LoVo (cell line): ENCODE results near the gene CCSER2.
"Not testable (repeated sequence)": the region's sequence is repeated elsewhere in the genome, so short reads cannot be mapped to it uniquely, and the experiment has no call there.

Source experiments
- DNase-seq: peaks from one replicate; pipeline ENCODE4 v3.0.0-alpha.2; 2016; ENCODE audit warnings: low spot score

CCSER2 gene

GRCh38 chr10:84452003-84452402, 123.6 kb downstream of the CCSER2 start:
- no peak for DNase-seq

DNA sequence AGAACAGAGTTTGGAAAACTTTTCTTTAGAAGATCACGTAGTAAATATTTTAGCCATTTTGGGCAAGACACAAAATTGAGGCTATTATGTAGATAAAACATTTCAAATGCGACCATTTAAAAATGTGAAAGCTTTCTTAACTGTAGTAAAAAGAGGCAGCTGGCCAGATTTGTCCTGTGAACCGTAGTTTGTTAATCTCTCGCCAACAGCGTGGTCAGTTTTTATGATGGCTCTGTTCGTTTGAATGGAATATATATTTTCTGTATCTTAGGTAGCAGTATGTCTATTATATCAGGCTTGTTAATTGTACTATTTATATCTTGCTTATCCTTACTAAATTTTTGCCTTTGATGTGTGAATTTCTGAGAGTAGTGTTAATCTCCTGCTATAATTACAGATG, 124.9 kb downstream of the CCSER2 start:
- DNase-seq, result no peak

DNA sequence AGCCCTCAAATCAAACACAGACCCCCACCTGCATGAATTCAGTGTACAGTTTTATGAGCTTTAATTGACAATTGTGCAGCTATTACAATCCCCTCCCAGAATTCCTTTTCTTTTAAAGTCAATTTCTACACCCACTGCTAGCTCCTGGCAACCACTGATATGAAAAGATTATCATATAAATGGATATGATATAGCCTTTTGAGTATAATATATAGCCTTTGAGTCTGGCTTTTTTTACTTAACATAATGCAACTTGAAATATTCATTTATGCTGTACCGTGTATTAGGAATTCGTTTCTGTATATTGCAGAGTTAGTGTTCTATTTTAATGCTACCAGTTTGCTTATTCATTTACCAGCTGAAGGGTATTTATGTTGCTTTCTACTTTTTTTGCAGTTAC, 127.7 kb downstream of the CCSER2 start:
- DNase-seq, result no peak

DNA sequence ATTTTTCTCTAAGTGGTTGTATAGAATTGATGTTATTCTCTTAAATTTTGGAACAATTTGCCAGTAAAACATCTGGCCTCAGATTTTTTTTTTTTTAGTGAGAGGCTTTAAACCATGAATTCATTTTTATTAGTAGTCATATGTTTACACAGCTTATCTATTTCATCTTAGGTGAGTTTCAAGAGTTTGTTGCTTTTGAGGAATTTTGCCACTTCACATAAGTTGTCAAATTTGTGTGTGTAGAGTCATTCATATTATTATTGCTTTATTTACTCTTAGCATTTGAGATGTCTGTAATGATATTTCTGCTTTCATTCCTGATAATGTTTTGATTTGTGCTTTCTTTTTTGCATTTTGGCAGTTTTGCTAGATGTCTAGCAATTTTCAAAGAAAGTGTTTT, 132.1 kb downstream of the CCSER2 start:
- no peak for DNase-seq

DNA sequence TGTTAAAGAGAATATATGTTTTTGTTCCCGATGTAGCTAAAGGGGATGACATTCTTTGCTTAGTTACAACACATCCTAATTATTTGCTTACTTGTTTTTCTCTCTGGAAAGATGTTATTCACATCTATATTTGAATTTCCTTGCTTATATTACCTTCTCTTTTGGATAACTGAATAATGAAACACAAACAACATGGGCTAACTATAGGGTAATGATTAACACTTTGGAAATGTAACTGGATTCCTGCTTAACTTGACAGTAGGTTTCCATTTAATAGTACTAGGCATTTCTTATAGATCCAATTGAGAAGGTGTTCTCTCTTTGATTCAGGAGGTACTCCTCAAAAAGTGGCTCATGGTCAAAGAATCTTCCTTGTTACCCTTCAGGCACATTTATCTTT, 141.1 kb downstream of the CCSER2 start:
- DNase-seq, result no peak

DNA sequence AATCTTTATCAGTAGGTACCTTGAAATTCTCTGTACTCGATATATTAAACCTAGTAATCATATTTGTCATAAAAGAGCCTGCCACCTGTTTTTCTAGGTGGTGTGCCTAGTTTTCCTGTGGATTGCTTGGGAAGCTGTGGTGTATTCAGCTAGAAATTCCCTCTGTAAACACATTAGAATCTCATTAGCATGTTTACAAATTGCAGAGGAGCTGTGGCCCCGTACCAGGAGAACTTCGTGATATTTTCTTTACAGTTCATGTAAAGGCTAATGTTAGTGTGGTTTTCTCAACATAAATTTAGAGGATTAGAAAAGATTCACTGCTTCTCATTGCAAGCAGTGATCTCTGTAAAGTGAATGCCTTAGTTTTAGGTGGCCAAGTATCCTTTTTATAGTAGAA, 144.7 kb downstream of the CCSER2 start:
- DNase-seq, result no peak

GRCh38 chr10:84477398-84478128, 149.2 kb downstream of the CCSER2 start:
- no peak for DNase-seq

GRCh38 chr10:84478151-84478550, 149.8 kb downstream of the CCSER2 start:
- no peak for DNase-seq

DNA sequence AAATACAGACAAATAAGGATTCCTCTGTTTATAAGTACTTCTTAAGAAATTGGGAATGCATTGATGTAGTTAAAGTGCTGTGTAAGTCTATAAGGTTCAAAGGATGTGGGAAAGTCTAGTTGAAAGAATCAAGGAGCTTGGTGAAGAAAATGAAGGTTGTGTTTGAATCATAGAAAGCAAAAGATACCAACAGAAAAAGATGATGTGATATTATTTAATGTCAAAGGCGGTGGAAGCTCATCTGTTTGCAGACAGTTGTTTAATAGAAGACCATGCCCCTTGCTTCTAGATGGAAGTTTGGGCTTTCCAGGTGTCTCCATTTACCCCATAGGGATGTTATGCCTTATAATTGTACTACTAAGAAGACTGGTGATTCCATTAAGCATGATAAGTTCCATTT, 150.3 kb downstream of the CCSER2 start:
- DNase-seq, result no peak

- no peak for DNase-seq
These were observed 156.2 kb downstream of the CCSER2 start for GRCh38 chr10:84484541-84484940.

GRCh38 chr10:84493361-84493760, 165.0 kb downstream of the CCSER2 start:
- no peak for DNase-seq

DNA sequence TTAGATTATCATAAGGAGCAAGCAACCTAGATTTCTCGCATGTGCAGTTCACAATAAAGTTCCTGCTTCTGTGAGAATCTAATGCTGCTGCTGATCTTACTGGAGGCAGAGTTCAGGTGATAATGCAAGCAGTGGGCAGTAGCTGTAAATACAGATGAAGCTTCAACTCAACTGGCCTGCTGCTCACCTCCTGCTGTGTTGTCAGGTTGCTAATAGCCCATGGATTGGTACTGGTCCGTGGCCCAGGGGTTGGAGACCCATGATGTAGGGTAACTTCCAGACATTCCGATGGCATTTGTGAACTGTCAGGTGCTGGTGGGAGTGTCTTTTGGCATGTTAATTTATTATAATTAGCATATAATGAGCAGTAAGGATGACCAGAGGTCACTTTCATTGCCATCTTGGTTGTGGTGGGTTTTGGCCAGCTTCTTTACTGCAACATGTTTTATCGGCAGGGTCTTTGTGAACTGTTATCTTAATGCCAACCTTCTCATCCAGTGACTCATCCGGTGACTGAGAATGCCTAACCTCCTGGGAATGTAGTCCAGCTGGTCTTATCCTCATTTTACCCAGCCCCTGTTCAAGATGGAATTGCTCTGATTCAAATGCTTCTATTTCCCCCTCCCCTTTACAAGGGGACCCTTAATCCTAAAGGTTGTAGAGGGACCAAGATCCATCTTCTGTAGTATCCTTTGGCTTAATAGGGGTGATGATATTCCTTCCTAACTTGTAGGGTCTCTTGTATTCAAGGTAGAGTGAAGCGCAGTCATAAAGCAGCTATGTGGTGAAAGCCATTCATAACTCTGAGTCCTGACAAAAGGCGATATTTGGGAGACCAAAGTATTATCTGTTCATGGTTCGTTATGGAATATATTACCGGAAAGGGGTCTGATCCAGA, 165.8 kb downstream of the CCSER2 start:
- DNase-seq, result peak; percentile 35

DNA sequence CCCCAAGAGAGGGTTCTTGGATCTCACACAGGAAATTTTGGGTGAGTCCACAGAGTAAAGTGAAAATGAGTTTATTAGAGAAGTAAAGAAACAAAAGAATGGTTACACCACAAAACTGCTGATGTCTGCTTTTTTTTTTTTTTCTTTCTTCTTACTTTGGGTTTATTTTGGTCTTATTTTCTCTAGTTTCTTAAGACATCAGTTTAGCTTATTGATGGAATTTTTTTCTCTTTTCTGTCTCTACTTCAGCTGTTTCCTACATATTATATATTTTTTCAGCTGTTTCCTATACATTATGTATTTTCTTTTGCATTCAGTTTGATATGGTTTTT, 166.4 kb downstream of the CCSER2 start:
- no peak for DNase-seq

GRCh38 chr10:84497978-84498377, 169.6 kb downstream of the CCSER2 start:
- no peak for DNase-seq

- DNase-seq, result not testable (repeated sequence)
These were observed 170.7 kb downstream of the CCSER2 start for GRCh38 chr10:84499039-84499438.

GRCh38 chr10:84499846-84500245, 171.5 kb downstream of the CCSER2 start:
- no peak for DNase-seq

DNA sequence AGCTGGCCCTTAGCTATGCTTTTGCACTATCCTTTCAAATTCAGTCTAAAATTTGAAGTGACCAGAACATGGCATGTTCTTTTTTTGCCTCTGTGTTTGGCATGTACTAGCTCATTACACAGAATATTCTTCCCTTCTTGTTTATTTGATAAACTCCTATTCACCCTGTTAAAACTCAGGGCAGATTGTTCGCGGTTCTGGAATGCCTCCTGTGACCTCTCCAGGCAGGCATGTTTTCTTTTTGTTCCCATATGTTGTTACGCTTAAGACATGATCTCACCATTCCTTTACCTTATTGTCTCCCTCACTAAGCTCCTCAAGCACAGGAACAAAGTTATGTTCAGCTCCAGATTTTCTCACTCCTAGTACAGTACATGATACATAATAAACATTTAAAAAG, 181.7 kb downstream of the CCSER2 start:
- DNase-seq, result no peak

- DNase-seq, result no peak
These were observed 182.7 kb downstream of the CCSER2 start for GRCh38 chr10:84511106-84511505.

DNA sequence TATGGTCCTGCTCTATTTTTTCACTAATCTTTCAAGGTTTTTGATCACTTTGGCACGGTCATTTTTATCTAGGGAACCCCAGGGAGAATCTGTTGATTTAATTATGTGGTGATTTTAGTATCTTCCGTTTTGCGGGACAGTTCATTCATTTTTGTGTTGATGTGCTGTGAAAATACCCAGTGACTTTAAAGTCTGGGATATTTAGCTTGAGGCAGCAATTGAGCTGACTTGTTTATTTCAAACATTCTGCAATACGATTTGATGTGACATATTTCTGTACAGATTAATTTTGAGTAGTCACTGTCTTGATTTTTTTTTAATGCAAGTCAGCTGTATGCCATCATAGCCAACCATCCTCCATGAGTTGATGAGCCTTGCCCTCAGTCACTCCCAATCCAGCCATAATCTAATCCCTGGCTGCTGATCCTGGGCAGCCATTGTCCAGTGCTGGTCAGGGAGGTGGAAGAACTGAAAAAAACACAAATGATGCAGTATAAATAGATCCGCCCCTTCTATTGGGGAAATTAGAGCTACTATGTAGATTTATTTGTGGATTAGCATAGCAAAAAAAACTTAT, 183.4 kb downstream of the CCSER2 start:
- no peak for DNase-seq

DNA sequence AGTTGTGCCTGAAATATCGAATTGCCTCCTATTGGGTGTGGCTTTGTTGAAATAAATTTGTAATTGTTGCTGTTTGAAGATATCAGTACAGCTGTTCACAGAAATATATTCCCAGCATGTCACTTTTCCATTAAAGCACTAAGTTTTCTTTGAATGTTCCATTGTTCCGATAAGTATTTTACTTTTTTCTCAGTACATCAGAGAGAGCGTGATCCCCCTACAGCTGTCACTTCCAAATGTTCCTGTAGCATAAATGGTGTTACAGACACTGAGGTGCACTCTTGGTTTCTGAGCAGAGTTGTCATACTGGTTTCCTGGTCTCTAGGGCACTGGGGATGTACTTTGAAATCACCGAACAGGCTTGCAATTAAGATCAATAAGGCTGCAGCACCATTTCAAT, 189.2 kb downstream of the CCSER2 start:
- no peak for DNase-seq

DNA sequence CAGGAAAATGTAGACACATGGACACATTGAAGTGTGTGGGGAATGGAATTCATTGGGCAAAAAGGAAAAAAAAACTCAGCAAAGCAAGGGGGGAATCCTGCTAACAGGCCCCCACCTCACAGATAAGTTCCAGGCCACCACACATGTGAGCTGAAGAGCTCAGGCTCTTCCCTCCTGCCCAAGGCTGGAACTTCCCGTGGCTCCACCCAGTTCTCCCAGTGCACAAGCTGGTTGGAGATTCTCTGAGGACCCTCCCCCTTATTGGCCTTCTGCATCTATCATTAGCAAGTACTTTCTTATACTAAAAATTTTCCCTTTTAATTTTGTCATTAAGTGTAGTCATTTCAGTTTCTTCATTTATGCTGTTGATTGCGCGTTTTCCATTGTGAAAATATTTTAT, 190.8 kb downstream of the CCSER2 start:
- DNase-seq, result no peak

DNA sequence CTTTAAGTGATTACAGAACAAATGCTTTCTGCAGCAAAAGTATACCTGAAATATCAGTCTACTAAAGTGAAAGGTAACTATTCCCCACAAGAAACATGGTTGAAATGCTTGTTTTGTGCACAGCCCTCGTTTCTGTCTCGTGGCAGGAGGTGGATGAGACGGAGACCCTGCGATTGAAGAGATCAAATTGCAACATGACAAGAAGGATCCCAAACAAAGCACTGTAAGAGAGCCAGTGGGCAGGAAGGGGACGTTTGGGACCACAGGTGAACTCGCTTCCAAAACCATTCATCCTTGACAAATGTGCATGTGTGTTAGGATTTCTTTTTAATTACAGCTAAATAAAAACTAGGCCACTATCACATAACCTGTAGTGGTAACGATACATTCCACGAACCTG, 192.6 kb downstream of the CCSER2 start:
- no peak for DNase-seq

DNA sequence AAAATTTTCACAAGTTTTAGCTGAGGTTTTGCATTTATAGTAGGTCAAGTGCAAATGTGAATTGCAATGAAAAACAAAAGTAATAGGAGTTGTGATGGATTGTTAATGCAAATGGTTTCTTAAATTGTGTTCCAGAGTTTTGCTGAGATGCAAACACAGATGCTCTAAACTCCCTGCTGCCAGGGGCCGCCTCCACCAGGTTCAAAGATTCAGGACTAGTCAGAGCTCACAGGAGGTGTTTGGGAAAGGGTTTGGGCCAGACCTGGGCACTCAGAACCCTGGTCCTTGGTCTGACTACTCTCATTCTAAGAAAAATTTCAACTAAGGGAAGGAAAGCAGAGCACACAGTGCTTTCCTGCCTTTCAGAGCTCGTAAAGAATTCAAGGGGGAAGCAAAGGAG, 193.1 kb downstream of the CCSER2 start:
- DNase-seq, result no peak
